Occipital lobe (tissue), 2 donors: ENCODE results near the gene SRRM2. TPM values are rescaled to one million over a fixed set of nuclear protein-coding genes. Genes with fewer than 3 reads are reported as not detected.
"Not testable (repeated sequence)": the region's sequence is repeated elsewhere in the genome, so short reads cannot be mapped to it uniquely, and the experiment has no call there.

Source experiments
- DNase-seq: peaks from one replicate; lab custom pipeline; 2025; lab: John Stamatoyannopoulos, UW
- total RNA-seq: library from RNA; depleted of rRNA; stranded (reverse); fragments of >200 nt; gene quantifications from one replicate; pipeline ENCODE4 v1.2.3, GENCODE V29; 2014

The SRRM2 gene
- total RNA-seq, 1 donor from 2014 or later, result 41.0 TPM

DNA sequence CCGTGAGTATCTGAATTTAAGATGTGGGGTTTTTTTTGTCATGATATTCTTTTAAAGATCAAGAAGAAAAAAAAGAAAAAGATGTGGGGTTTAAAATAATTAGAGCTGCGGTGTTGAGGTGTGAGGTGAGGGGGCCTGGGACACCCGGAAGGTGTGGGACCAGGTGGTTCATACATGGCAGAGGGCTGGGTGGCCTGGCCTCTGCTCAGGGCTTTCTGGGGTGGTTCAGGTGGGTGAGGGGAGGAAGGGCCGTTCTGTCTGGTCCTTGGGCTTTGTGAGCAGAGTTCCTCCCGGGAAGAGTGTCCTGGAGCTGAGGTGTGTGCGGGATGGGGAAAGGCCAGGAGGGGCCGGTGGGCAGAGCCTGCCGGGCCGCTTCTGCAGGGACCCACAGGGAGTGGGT lies 37.4 kb upstream of the SRRM2 start:
- DNase-seq, result no peak

GRCh38 chr16:2715519-2715918 lies 36.9 kb upstream of the SRRM2 start:
- no peak for DNase-seq

DNA sequence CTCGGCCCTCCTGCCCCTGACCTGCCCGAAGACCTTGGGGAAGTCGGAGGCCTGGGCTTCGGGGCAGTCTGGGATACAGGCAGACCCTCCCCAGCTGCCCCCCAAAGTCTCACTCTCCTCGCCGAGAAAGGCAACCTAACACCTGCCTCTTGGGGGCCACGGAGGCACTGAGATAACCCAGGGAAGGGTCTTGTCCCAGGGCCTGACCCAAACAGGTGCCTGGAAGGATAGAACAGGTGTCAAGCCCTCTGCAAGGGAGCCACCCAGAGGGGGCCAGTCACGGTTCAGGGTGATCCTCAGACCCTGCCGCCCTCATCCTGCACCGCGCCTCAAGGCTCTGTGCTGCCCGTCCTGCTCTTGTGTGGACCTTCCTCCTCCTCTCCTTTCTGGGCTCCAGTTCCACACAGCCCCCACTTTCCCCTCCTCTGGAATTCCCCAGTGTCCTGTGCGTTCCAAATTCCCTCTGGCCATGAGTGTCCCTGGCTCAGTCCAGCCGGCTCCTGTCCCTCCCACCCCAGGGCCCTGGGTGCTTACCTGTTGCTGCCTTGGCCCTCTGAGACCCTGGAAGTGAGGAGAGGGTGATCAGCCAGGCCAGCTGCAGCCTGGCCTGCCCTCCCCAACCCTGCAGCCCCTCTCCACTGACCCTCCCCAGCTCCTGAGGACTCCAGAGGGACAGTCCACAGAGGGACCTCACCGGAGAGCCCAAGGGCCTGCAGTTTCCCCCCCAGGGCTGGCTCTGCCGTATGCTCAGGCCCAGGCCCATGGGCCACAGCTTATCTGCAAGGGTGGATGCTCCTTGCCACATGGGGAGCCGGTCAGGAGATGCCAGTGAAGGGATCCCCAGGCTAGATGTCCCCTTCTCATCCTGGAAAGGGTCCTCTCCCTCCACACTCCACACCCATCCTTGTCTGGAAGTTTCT lies 36.2 kb upstream of the SRRM2 start:
- DNase-seq, result no peak

- no peak for DNase-seq
These were observed 35.5 kb upstream of the SRRM2 start for GRCh38 chr16:2716948-2717347.

DNA sequence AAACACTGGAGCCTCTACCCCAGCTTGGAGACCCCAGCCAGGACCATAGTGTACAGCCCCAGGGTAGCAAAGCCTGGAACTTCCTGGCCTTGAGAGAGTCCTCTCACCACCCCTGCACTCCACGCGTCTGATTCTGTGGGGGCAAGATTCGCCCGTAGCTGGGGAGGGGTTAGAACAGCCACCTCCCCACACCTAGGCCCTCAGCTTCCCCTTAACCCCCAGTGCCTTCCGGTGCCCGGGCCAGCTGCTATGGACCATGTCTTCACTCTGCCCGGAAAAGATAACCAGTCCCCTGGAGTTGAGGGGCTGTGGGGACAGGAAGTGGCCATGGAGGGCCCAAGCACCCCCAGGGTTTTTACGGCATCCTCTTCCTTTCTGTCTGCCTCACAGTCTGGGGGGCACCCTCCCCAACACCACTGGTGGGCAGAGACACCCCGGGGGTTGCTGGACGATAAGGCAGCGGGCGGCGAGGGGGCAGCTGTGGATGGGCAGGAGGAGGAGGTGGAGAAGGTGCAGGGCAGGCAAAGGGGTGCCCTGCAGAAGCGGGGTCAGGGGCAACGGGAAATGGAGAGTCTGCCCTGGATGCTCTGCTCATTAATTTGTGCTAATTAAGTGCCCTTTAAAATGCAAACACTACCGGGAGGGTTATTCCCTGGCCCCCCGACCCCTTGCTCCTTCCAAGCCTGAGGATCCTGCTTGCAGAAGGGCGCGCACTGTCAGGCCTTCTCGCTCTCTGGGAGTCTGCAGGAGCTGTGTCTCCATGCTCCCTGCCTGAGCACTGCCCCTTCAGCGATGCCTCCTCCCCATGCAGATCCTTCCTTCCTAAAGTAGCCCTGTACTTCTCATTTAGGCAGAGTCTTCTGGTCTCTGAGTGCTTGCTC lies 34.8 kb upstream of the SRRM2 start:
- no peak for DNase-seq

DNA sequence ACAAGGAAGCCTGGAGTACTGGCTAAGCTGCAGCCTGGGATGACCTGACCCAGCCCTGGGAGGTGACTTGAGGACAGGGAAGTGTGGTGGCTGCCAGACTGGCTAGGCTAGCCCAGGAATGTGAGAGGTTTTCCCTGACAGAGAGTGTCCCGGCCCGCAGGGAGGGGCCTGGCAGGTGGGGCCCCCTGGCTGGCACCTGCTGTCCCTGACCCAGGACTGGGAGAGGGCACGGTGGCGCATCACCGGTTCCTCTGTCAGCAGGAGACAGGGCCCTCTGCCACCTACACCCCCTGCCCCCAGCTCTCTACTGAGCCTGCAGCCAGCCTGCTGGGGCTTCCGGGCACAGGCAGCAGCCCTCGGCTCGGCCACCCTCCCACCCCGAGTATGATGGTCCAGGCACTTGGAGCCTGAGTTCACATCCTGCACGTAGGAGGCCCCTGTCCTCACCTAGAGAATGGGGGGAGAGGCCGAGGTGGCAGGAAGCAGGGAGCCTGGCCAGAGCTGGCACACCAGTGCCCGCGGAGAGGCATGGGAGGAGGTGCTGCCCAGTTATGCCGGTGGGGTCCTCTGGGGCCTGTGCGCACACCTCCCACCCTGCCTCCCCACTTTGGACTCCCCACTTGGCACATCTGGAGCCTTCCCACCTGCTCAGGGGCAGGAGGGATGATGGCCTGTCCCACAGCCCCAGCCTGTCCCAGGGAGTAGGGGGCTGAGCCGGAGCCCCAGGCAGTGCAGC lies 32.9 kb upstream of the SRRM2 start:
- DNase-seq, result no peak

- DNase-seq, result no peak
These were observed 32.4 kb upstream of the SRRM2 start, which contains the start of gene PRSS27 for GRCh38 chr16:2720064-2720457. Gene PRSS27 (minus strand): TSS chr16:2720224. CDS start chr16:2720160, 64 bp downstream.

- DNase-seq, result no peak
These were observed 31.5 kb upstream of the SRRM2 start for GRCh38 chr16:2720719-2721633.

- DNase-seq, result not testable (repeated sequence)
These were observed 30.7 kb upstream of the SRRM2 start for GRCh38 chr16:2721634-2722173.

DNA sequence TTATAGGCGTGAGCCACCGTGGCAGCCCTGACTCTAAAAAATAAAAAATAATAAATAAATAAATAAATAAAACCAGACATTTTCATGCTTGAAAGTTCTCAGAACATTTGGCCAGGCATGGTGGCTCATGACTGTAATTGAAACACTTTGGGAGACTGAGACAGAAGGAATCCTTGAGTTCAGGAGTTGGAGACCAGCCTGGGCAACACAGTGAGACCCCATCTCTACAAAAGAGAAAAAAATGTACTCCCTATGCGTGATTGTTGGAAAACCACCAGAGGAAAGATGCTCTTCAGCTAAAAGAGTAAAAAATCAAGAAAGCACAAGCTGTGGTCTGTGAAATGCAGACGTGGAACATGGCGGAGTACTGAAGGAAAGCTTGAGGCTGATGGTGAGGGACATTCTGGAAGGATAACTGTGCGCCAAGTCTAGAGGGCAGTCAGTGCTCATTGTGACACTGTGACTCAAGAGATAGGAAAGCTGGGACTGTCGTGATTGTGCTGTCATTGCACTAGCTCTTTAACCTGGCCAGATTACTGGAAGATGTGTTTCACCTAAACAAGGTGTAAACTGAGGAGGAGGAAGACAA lies 28.3 kb upstream of the SRRM2 start:
- DNase-seq, result no peak

DNA sequence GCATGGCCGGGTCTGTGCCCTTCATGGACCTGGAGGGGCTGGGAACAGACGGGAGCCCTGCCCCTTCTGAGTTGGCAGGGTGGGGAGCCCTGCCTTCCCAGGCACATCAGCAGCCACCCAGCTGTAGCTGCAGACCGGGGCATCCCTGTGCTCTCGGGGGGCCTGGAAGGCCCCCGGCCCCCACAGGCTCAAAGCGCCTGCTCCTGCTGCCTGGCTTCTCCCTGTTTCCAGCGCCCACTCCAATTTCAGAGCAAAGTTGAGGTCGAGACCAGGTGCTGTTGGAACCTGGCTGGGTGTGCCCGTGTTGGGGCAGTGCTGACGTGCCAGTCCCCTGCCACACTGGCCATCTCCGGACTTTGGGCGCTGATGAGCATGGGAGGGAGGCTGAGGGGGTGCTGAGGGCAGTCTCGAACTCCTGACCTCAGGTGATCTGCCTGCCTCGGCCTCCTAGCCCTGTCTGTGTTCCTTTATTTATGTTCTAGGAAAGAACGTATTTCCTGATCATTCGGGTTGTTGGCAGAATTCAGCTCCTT lies 27.6 kb upstream of the SRRM2 start:
- no peak for DNase-seq

- no peak for DNase-seq
These were observed 25.5 kb upstream of the SRRM2 start for GRCh38 chr16:2726923-2727322.

GRCh38 chr16:2728034-2728433 lies 24.4 kb upstream of the SRRM2 start:
- DNase-seq, result no peak

GRCh38 chr16:2734844-2735515 lies 17.5 kb upstream of the SRRM2 start:
- no peak for DNase-seq

- no peak for DNase-seq
These were observed 15.8 kb upstream of the SRRM2 start for GRCh38 chr16:2736476-2737237.

- DNase-seq, result no peak
These were observed 15.2 kb upstream of the SRRM2 start for GRCh38 chr16:2737238-2737605.

- no peak for DNase-seq
These were observed 14.5 kb upstream of the SRRM2 start for GRCh38 chr16:2737895-2738418.

GRCh38 chr16:2738615-2739014 lies 13.8 kb upstream of the SRRM2 start:
- no peak for DNase-seq
